Vagina (tissue), 2 donors: Measurements from ENCODE around the gene S1PR4. TPM values are rescaled to one million over a fixed set of nuclear protein-coding genes. Genes with fewer than 3 reads are reported as not detected.
"Not testable (repeated sequence)": the region's sequence is repeated elsewhere in the genome, so short reads cannot be mapped to it uniquely, and the experiment has no call there.

Experiments
- DNase-seq, 2 donors: peaks; one replicate each; pipeline ENCODE4 v3.0.0-alpha.2; 2017; ENCODE audit errors: extremely low spot score in 2 of 2
- H3K27ac ChIP-seq: fragments of 200-600 bp; sonication (generic); one replicate; pipeline ENCODE4 v1.5.1; 2019
- H3K27me3 ChIP-seq: fragments of 200-600 bp; sonication (generic); one replicate; pipeline ENCODE4 v1.5.1; 2019
- H3K36me3 ChIP-seq, 2 donors: fragments of 200-600 bp; sonication (generic); one replicate each; pipeline ENCODE4 v1.5.1; 2017 to 2019
- H3K4me1 ChIP-seq: fragments of 200-600 bp; sonication (generic); one replicate; pipeline ENCODE4 v1.5.1; 2019
- H3K4me3 ChIP-seq, 2 donors: fragments of 200-600 bp; sonication (generic); 1 replicate in 1 of 2; 2 replicates in 1 of 2; pipeline ENCODE4 v1.5.1; 2016 to 2019
- H3K9me3 ChIP-seq: fragments of 200-600 bp; sonication (generic); one replicate; pipeline ENCODE4 v1.5.1; 2019
- POLR2A ChIP-seq, 2 donors: fragments of 450-650 bp; IDR thresholded peaks; one replicate each; pipeline ENCODE4 v1.6.1; 2017; ENCODE audit warnings: antibody characterized with exemption in 2 of 2, mild to moderate bottlenecking in 2 of 2, moderate library complexity in 2 of 2
- POLR2AphosphoS5 ChIP-seq, 2 donors: sonication (generic); formaldehyde crosslinking; IDR thresholded peaks; one replicate each; pipeline ENCODE4 v1.9.0; 2017; ENCODE audit warnings: antibody characterized with exemption in 2 of 2, mild to moderate bottlenecking in 2 of 2, low read depth in 1 of 2; ENCODE audit not compliant: insufficient read depth in 1 of 2
- intact Hi-C: fragments of 100-400 bp; cut with DNase I; formaldehyde crosslinking; loops from one replicate; pipeline ENCODE4 v1.15.1; 2023
- total RNA-seq: library from RNA; depleted of rRNA; stranded (reverse); fragments of >200 nt; gene quantifications from one replicate; pipeline ENCODE4 v1.2.3, GENCODE V29; 2016
- TF ChIP-seq, protein P1 (sequence below), 3 experiments: fragments of 450-650 bp in 2 of 3; fragments of 200-600 bp in 1 of 3; sonication (generic) in 1 of 3; IDR thresholded peaks; one replicate each; pipeline ENCODE4 v1.5.1; 2017 to 2019; ENCODE audit warnings: antibody characterized with exemption in 3 of 3, mild to moderate bottlenecking in 2 of 3, moderate library complexity in 2 of 3

Gene S1PR4
- total RNA-seq, 1 donor from 2014 or later: not detected

DNA sequence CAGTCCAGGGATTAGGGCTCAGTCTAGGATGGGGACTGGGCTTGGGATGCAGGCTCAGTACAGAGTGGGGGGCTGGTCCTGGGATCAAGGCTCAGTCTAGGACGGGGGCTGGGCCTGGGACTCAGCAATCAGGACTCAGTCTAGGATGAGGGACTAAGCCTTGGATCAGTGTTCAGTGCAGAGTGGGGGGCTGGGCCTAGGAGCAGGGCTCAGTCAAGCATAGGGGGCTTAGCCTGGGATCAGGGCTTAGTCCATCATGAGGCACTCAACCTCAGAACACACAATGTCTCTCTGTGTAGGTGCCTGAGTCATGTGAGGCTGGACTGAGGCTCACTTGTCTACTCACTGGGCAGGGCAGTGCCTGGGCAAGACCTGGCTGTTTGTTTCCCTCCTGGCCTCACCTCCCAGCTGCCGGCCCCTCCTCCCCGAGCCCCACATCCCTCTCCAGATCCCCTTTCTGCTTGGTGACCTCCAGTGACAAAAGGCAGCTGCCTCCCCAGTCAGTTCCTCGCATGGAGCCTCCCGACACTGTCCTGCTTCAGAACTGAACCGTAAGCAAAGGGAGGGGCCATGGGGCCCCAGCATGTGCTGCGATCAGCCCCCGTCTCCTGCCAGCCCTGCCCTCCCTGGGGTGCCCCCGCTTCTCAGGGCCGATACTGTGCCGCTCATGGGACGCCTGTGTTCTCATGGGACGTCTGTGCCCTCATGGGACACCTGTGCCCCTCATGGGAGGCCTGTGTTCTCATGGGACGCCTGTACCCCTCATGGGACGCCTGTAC lies 6.5 kb upstream of the S1PR4 start:
- intact Hi-C loops: no loop called here
- Histone ChIP-seq H3K36me3 (no peaks in the 10 kb centered on the region), H3K27me3 (no peaks in the 10 kb centered on the region), H3K9me3 (no peaks in the 10 kb centered on the region), H3K4me1 (peaks cover 12% of the 10 kb centered on the region), H3K4me3 (no peak overlapping the region), H3K27ac (no peak overlapping the region)
- no peak for DNase-seq
- TF ChIP-seq, protein P1, sequence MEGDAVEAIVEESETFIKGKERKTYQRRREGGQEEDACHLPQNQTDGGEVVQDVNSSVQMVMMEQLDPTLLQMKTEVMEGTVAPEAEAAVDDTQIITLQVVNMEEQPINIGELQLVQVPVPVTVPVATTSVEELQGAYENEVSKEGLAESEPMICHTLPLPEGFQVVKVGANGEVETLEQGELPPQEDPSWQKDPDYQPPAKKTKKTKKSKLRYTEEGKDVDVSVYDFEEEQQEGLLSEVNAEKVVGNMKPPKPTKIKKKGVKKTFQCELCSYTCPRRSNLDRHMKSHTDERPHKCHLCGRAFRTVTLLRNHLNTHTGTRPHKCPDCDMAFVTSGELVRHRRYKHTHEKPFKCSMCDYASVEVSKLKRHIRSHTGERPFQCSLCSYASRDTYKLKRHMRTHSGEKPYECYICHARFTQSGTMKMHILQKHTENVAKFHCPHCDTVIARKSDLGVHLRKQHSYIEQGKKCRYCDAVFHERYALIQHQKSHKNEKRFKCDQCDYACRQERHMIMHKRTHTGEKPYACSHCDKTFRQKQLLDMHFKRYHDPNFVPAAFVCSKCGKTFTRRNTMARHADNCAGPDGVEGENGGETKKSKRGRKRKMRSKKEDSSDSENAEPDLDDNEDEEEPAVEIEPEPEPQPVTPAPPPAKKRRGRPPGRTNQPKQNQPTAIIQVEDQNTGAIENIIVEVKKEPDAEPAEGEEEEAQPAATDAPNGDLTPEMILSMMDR (IDR thresholded peaks at IDR 0.05): no peak
- TF ChIP-seq POLR2AphosphoS5 (IDR thresholded peaks at IDR 0.05; ENCODE audit: insufficient read depth in 1 of 2, low read depth in 1 of 2) (no peak), POLR2A (IDR thresholded peaks at IDR 0.05) (no peak)

DNA sequence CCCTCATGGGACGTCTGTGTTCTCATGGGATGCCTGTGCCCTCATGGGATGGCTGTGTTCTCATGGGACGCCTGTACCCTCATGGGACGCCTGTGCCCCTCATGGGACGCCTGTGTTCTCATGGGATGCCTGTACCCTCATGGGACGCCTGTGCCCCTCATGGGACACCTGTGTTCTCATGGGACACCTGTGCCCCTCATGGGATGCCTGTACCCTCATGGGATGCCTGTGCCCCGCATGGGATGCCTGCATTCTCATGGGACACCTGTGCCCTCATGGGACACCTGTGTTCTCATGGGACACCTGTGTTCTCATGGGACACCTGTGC lies 5.9 kb upstream of the S1PR4 start:
- H3K36me3 ChIP-seq, H3K27ac ChIP-seq, H3K4me3 ChIP-seq, DNase-seq, H3K9me3 ChIP-seq, H3K27me3 ChIP-seq, intact Hi-C loops: not testable (repeated sequence)
- H3K4me1 ChIP-seq: peaks cover 15% of the 10 kb centered on the region

DNA sequence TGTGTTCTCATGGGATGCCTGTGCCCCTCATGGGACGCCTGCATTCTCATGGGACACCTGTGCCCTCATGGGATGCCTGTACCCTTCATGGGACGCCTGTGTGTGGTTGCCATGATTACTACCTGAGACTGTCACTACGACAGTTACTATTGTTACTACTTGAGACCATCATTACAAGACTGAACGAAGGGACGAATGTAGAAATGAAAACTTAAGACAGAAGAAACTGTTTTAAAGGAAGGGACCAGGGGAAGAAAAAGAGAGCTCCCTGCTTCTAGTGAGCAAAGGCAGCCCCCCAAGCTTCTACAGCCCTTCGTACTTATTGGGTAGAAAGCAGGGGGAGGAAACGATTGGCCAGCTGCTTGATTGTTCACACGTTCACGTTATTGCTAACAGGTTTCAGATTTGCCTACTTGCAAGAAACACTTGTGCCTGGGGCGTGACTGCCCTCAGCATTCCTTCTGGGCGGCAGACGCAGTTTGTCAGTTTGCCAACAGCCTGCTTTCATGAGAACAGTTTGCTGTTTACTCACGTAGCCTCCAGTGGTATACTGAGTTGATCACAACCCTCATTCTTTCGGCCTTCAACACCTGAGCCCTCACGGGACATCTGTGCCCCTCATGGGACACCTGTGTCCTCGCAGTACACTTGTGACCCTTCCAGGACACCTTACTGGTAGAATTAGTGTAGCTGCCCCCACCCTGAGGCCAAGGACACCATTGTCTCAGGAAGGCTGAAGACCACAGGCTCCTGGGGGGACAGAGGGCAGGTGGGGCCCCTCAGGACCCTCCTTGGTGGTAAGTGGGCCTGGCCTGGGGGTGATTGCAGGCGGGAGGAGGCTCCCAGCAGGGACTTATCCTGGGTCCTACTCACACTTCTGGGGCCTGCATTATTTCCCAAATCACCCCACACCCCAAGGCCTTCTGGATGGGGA lies 2.5 kb upstream of the S1PR4 start:
- Histone ChIP-seq H3K9me3 (no peaks in the 10 kb centered on the region), H3K4me1 (peaks cover 21% of the 10 kb centered on the region), H3K27ac (no peak overlapping the region), H3K4me3 (no peak overlapping the region), H3K36me3 (no peaks in the 10 kb centered on the region), H3K27me3 (no peaks in the 10 kb centered on the region)
- intact Hi-C loops: no loop called here
- no peak for DNase-seq
- TF ChIP-seq, protein P1 (IDR thresholded peaks at IDR 0.05): no peak
- TF ChIP-seq POLR2A (IDR thresholded peaks at IDR 0.05): no peak
- TF ChIP-seq POLR2AphosphoS5 (IDR thresholded peaks at IDR 0.05; ENCODE audit: insufficient read depth in 1 of 2, low read depth in 1 of 2): no peak

DNA sequence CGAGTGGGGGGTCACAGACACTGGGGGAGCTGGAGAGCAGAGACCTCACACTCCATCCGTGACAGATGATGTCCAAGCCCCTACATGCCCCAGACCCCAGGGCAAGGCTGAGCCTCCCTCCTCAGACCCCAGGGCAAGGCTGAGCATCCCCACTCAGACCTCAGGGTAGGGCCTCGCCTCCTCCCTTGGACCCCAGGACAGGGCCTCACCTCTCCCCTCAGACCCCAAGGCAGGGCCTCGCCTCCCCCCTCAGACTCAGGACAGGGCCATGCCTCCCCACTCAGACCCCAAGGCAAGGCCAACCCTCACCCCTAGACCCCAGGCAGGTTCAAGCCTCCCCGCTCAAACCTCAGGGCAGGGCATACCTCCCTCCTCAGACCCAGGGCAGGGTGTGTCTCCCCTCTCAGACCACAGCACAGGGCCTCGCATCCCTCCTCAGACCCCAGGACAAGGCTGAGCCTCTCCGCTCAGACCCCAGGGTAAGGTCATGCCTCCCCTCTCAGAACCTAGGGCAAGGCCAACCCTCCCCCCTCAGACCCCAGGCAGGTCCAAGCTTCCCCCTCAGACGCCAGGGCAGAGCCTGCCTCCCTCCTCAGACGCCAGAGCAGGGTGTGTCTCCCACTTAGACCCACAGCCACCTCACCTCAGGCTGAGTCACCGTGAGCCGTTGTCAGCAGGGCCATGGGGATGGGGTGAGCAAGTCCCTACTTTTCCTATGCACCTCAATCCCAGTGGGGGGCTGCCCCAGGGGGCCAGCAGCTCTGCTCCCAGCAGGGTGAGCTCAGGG lies 1.7 kb upstream of the S1PR4 start:
- Histone ChIP-seq H3K36me3 (no peaks in the 10 kb centered on the region), H3K9me3 (no peaks in the 10 kb centered on the region), H3K4me1 (peaks cover 21% of the 10 kb centered on the region), H3K4me3 (no peak overlapping the region), H3K27me3 (no peaks in the 10 kb centered on the region), H3K27ac (no peak overlapping the region)
- peak in 1 of 2 donors; percentile 31 for TF ChIP-seq POLR2AphosphoS5 (IDR thresholded peaks at IDR 0.05; ENCODE audit: insufficient read depth in 1 of 2, low read depth in 1 of 2)
- TF ChIP-seq, protein P1 (IDR thresholded peaks at IDR 0.05): no peak
- no peak for TF ChIP-seq POLR2A (IDR thresholded peaks at IDR 0.05)
- intact Hi-C loops: no loop called here
- DNase-seq: no peak

DNA sequence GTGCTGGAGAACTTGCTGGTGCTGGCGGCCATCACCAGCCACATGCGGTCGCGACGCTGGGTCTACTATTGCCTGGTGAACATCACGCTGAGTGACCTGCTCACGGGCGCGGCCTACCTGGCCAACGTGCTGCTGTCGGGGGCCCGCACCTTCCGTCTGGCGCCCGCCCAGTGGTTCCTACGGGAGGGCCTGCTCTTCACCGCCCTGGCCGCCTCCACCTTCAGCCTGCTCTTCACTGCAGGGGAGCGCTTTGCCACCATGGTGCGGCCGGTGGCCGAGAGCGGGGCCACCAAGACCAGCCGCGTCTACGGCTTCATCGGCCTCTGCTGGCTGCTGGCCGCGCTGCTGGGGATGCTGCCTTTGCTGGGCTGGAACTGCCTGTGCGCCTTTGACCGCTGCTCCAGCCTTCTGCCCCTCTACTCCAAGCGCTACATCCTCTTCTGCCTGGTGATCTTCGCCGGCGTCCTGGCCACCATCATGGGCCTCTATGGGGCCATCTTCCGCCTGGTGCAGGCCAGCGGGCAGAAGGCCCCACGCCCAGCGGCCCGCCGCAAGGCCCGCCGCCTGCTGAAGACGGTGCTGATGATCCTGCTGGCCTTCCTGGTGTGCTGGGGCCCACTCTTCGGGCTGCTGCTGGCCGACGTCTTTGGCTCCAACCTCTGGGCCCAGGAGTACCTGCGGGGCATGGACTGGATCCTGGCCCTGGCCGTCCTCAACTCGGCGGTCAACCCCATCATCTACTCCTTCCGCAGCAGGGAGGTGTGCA lies 587 bp downstream of the S1PR4 start:
- intact Hi-C loops: no loop called here
- Histone ChIP-seq H3K4me3 (peak overlapping the region; percentile 9 to 30), H3K36me3 (no peaks in the 10 kb centered on the region), H3K27ac (peak overlapping the region; percentile 33), H3K4me1 (peaks cover 21% of the 10 kb centered on the region), H3K27me3 (no peaks in the 10 kb centered on the region), H3K9me3 (no peaks in the 10 kb centered on the region)
- TF ChIP-seq, protein P1 (IDR thresholded peaks at IDR 0.05): no peak
- no peak for TF ChIP-seq POLR2A (IDR thresholded peaks at IDR 0.05)
- TF ChIP-seq POLR2AphosphoS5 (IDR thresholded peaks at IDR 0.05; ENCODE audit: insufficient read depth in 1 of 2, low read depth in 1 of 2): no peak
- DNase-seq: no peak
